ENCODE results near the gene FAM222B.

DNA sequence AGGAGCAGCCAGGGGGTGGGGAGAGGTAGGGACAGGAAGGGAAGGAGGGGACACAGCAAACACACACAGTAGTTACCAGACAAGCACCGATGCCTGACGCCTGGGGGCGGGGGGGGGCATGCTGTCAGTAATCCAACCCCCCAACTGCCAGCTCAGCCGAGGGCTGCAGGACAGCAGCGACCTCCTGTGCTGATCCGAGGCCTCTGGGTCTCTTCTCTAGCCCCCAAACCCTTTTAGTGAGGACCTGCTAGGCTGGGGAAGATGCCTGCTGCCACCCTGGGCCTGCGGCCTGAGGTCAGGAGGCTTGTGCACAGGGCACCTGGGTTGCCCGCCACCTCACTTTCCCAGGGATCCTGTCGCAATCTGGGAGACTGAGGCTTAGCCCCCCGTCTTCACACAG, 43.4 kb upstream of the FAM222B start:
- TF ChIP-seq, protein P1, sequence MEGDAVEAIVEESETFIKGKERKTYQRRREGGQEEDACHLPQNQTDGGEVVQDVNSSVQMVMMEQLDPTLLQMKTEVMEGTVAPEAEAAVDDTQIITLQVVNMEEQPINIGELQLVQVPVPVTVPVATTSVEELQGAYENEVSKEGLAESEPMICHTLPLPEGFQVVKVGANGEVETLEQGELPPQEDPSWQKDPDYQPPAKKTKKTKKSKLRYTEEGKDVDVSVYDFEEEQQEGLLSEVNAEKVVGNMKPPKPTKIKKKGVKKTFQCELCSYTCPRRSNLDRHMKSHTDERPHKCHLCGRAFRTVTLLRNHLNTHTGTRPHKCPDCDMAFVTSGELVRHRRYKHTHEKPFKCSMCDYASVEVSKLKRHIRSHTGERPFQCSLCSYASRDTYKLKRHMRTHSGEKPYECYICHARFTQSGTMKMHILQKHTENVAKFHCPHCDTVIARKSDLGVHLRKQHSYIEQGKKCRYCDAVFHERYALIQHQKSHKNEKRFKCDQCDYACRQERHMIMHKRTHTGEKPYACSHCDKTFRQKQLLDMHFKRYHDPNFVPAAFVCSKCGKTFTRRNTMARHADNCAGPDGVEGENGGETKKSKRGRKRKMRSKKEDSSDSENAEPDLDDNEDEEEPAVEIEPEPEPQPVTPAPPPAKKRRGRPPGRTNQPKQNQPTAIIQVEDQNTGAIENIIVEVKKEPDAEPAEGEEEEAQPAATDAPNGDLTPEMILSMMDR (IDR thresholded peaks at IDR 0.05) = no peak
- no peak for TF ChIP-seq POLR2AphosphoS5 (IDR thresholded peaks at IDR 0.05)
- TF ChIP-seq POLR2A (IDR thresholded peaks at IDR 0.05) = no peak
- TF ChIP-seq EP300 (IDR thresholded peaks at IDR 0.05) = no peak

All from suprapubic skin (tissue), 4 donors.